Esophagus (tissue), 2 donors: Measurements from ENCODE around the gene UBL3. TPM values are rescaled to one million over a fixed set of nuclear protein-coding genes. Genes with fewer than 3 reads are reported as not detected.

Experiments used
- H3K27ac ChIP-seq, 2 donors: one replicate each; pipeline ENCODE4 v1.5.1; 2013; ENCODE audit warnings: low read depth in 2 of 2, mild to moderate bottlenecking in 2 of 2, inconsistent platforms in 1 of 2, low read length in 1 of 2, moderate library complexity in 1 of 2
- H3K27me3 ChIP-seq, 2 donors: one replicate each; pipeline ENCODE4 v1.6.1; 2013; ENCODE audit warnings: low read length in 2 of 2, control low read depth in 1 of 2, mild to moderate bottlenecking in 1 of 2; ENCODE audit not compliant: insufficient read depth in 2 of 2, control insufficient read depth in 1 of 2
- H3K36me3 ChIP-seq, 2 donors: one replicate each; pipeline ENCODE4 v1.6.1; 2013; ENCODE audit warnings: low read length in 1 of 2; ENCODE audit not compliant: control insufficient read depth in 2 of 2, insufficient read depth in 2 of 2
- H3K4me1 ChIP-seq, 2 donors: one replicate each; pipeline ENCODE4 v1.6.1; 2013; ENCODE audit warnings: low read length in 1 of 2; ENCODE audit not compliant: control insufficient read depth in 2 of 2, insufficient read depth in 2 of 2
- H3K4me3 ChIP-seq, 2 donors: one replicate each; pipeline ENCODE4 v1.5.1; 2013; ENCODE audit warnings: low read length in 2 of 2, mild to moderate bottlenecking in 2 of 2, low read depth in 1 of 2, moderate library complexity in 1 of 2
- H3K9me3 ChIP-seq, 2 donors: one replicate each; pipeline ENCODE4 v1.6.1; 2013; ENCODE audit warnings: mild to moderate bottlenecking in 2 of 2, low read depth in 1 of 2, low read length in 1 of 2, moderate library complexity in 1 of 2; ENCODE audit not compliant: control insufficient read depth in 2 of 2, insufficient read depth in 1 of 2
- WGBS, 2 donors: extraction: QIAGEN DNeasy Blood & Tissue Kit; methylation state at CpG; one replicate each; pipeline ENCODE4 v1.1.7; 2013; 5-methylcytosine and 5-hydroxymethylcytosine counted together
- polyA plus RNA-seq, 2 donors: library from polyadenylated mRNA; stranded (reverse); fragments of 200-250 nt; gene quantifications; one replicate each; pipeline ENCODE4 v1.2.3, GENCODE V29; 2013
- donor health status: healthy with polysubstance abuse.
- donor health status: Bipolar disorder and iron deficiency.

The UBL3 gene
- polyA plus RNA-seq, 2 donors = 30.7 to 41.5 TPM

- no peaks in the 10 kb centered on the region for H3K27me3 ChIP-seq
- H3K4me1 ChIP-seq = no peaks in the 10 kb centered on the region
- no peak overlapping the region for H3K4me3 ChIP-seq
- H3K27ac ChIP-seq = no peak overlapping the region
- H3K36me3 ChIP-seq = no peaks in the 10 kb centered on the region
- H3K9me3 ChIP-seq = no peaks in the 10 kb centered on the region
- 82 to 83% methylated on average over 1 of the region's 1 CpG for WGBS, 2 donors
These were observed 75.6 kb downstream of the UBL3 start for GRCh38 chr13:29774830-29775229.

DNA sequence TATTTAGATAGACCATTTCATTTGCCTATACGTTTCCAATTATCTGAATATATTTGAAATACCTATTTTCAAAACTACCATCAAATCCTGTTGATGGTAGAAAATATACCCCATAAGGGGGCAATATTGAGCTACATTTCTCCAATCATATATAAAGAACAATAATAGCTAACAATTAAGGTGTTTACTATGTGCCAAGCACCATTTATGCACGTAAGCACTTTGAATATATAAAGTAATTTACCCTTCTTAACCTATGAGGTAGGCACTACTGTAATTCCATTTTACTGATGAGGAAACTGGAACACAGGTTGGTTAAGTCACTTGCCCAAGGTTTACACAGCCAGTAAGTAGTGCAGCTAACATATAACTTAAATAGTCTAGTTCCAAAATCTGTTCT, 79.2 kb downstream of the UBL3 start:
- no peaks in the 10 kb centered on the region for H3K4me1 ChIP-seq
- no peak overlapping the region for H3K27ac ChIP-seq
- H3K9me3 ChIP-seq = no peaks in the 10 kb centered on the region
- no peak overlapping the region for H3K4me3 ChIP-seq
- H3K27me3 ChIP-seq = no peaks in the 10 kb centered on the region
- no peaks in the 10 kb centered on the region for H3K36me3 ChIP-seq
- WGBS, 2 donors = 43 to 56% methylated on average over 2 of the region's 2 CpGs

DNA sequence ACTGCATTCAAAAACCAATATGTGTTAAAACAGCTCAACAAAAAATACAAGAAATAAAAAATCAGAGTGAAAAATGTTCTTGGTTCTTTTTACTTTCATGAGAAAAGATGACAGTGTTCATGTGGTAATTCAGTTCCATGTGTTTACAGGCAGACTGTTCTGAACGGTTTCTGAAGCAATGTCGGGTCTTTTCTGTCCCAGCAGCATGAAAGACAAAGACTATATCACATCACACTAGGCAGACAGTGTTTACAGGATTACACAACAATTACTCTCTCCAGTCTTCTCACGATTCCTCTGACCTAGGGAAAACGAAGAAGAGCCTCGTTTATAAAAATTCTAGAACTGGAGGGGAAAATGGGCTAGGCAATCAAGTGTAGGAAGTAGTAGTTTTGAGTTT, 83.4 kb downstream of the UBL3 start:
- Histone ChIP-seq H3K27ac (no peak overlapping the region), H3K4me3 (no peak overlapping the region), H3K27me3 (no peaks in the 10 kb centered on the region), H3K4me1 (peaks cover 0 to 2% of the 10 kb centered on the region in 2 donors), H3K36me3 (no peaks in the 10 kb centered on the region), H3K9me3 (no peaks in the 10 kb centered on the region)
- WGBS, 2 donors = 76 to 79% methylated on average over 5 of the region's 5 CpGs

DNA sequence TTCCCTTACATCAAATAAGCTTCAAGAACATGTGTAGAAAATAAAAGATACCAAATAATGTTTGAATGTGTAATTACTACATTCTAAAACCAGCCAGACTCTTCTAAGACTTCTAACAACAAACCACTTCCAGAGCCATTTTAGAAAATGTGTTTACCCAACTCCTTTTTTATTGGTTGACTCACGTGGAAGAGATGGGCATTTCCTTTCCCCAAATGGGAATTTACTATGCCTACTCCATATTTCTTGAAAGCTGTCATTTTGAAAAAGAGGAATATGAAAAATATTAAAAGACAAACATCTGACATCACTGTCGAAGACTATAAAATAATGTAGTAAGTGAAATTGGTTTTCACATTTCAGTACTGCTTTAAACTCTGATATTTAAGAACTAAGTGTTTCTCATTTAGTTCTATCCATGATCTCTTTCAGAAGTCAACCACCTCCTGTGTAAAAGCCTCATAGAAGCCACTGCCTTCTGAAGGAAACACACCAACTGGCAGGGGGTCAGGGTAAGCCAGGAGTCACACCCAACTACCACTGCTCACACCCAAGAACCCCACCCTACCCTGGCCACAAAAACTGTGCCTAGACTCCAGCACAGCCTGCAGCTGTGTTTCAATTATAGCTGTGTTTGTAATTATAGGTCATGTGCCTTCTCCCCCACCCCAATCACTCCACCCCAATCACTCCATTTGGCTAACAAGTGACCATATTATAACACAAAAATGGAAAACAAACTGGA, 86.8 kb downstream of the UBL3 start:
- peaks cover 0 to 2% of the 10 kb centered on the region in 2 donors for H3K4me1 ChIP-seq
- H3K36me3 ChIP-seq = no peaks in the 10 kb centered on the region
- H3K27me3 ChIP-seq = no peaks in the 10 kb centered on the region
- WGBS, 2 donors = 85 to 87% methylated on average over 2 of the region's 2 CpGs
- H3K27ac ChIP-seq = no peak overlapping the region
- H3K4me3 ChIP-seq = no peak overlapping the region
- no peaks in the 10 kb centered on the region for H3K9me3 ChIP-seq

GRCh38 chr13:29761815-29762214, 88.6 kb downstream of the UBL3 start:
- no peak overlapping the region for H3K27ac ChIP-seq
- H3K9me3 ChIP-seq = no peaks in the 10 kb centered on the region
- no peak overlapping the region for H3K4me3 ChIP-seq
- 78 to 79% methylated on average over 4 of the region's 4 CpGs for WGBS, 2 donors
- H3K27me3 ChIP-seq = no peaks in the 10 kb centered on the region
- no peaks in the 10 kb centered on the region for H3K36me3 ChIP-seq
- peaks cover 0 to 2% of the 10 kb centered on the region in 2 donors for H3K4me1 ChIP-seq

DNA sequence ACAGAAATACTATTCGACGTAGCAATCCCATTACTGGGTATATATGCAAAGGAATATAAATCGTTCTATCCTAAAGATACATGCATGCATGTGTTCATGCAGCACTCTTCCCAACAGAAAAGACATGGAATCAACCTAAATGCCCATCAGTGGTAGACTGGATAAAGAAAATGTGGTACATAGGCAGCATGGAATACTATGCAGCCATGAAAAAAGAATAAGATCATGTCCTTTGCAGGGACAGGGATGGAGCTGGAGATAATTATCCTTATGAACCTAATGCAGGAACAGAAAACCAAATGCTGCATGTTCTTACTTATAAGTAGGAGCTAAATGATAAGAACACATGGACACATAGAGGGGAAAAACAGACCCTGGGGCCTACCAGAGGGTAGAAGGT, 89.3 kb downstream of the UBL3 start:
- no peak overlapping the region for H3K4me3 ChIP-seq
- WGBS, 2 donors = 66 to 76% methylated on average over 3 of the region's 3 CpGs
- H3K4me1 ChIP-seq = peaks cover 0 to 2% of the 10 kb centered on the region in 2 donors
- no peaks in the 10 kb centered on the region for H3K36me3 ChIP-seq
- H3K27ac ChIP-seq = no peak overlapping the region
- no peaks in the 10 kb centered on the region for H3K27me3 ChIP-seq
- H3K9me3 ChIP-seq = no peaks in the 10 kb centered on the region

- no peak overlapping the region for H3K27ac ChIP-seq
- no peaks in the 10 kb centered on the region for H3K9me3 ChIP-seq
- no peak overlapping the region for H3K4me3 ChIP-seq
- no peaks in the 10 kb centered on the region for H3K36me3 ChIP-seq
- H3K27me3 ChIP-seq = no peaks in the 10 kb centered on the region
- WGBS, 2 donors = 72 to 78% methylated on average over 3 of the region's 3 CpGs
- H3K4me1 ChIP-seq = peaks cover 0 to 2% of the 10 kb centered on the region in 2 donors
These were observed 89.9 kb downstream of the UBL3 start for GRCh38 chr13:29760544-29760943.

- H3K27ac ChIP-seq = no peak overlapping the region
- 65 to 75% methylated on average over 9 of the region's 9 CpGs for WGBS, 2 donors
- no peaks in the 10 kb centered on the region for H3K36me3 ChIP-seq
- no peaks in the 10 kb centered on the region for H3K27me3 ChIP-seq
- H3K4me1 ChIP-seq = no peaks in the 10 kb centered on the region
- no peaks in the 10 kb centered on the region for H3K9me3 ChIP-seq
- H3K4me3 ChIP-seq = no peak overlapping the region
These were observed 91.8 kb downstream of the UBL3 start for GRCh38 chr13:29758531-29759114.

GRCh38 chr13:29756506-29756905, 93.9 kb downstream of the UBL3 start:
- Histone ChIP-seq H3K4me1 (no peaks in the 10 kb centered on the region), H3K27ac (no peak overlapping the region), H3K4me3 (no peak overlapping the region), H3K36me3 (no peaks in the 10 kb centered on the region), H3K27me3 (no peaks in the 10 kb centered on the region), H3K9me3 (no peaks in the 10 kb centered on the region)
- WGBS, 2 donors = 78 to 87% methylated on average over 2 of the region's 2 CpGs

DNA sequence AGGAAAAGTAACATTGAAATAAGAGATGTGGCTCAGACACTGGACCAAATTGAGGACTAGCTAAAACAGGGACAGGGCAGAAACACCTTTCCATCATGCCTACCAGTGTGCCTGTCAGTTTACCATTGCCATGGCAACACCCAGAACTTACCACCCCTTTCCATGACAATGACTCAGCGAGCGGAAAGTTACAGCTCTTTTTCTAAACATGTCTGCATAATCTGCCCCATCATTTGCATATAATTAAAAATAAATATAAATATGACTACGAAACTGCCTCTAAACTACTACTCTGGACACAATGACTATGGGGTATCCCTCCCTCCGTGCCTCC, 96.0 kb downstream of the UBL3 start:
- Histone ChIP-seq H3K27ac (no peak overlapping the region), H3K27me3 (no peaks in the 10 kb centered on the region), H3K9me3 (no peaks in the 10 kb centered on the region), H3K36me3 (no peaks in the 10 kb centered on the region), H3K4me3 (no peak overlapping the region), H3K4me1 (no peaks in the 10 kb centered on the region)
- WGBS, 2 donors = 87 to 89% methylated on average over 4 of the region's 4 CpGs
